Transverse colon (tissue), 4 donors: ENCODE data around the gene ARHGEF16. TPM values are rescaled to one million over a fixed set of nuclear protein-coding genes. Genes with fewer than 3 reads are reported as not detected.

ENCODE experiments used
- DNase-seq: peaks from one replicate; pipeline ENCODE4 v3.0.0-alpha.2; 2019
- H3K27ac ChIP-seq, 4 donors: fragments of 200-600 bp; sonication (generic); 2 replicates each; pipeline ENCODE4 v1.5.1; 2016 to 2018; ENCODE audit warnings: inconsistent platforms in 4 of 4
- H3K27me3 ChIP-seq: fragments of 200-600 bp; sonication (generic); 2 replicates; pipeline ENCODE4 v1.5.1; 2017; ENCODE audit warnings: inconsistent platforms
- H3K36me3 ChIP-seq, 4 donors: fragments of 200-600 bp; sonication (generic); 2 replicates each; pipeline ENCODE4 v1.5.1; 2017 to 2019; ENCODE audit warnings: inconsistent platforms in 4 of 4
- H3K4me1 ChIP-seq, 4 donors: fragments of 200-600 bp; sonication (generic); 2 replicates each; pipeline ENCODE4 v1.5.1; 2017 to 2020; ENCODE audit warnings: inconsistent platforms in 4 of 4
- H3K4me3 ChIP-seq, 4 donors: fragments of 200-600 bp; sonication (generic); 1 replicate in 1 of 4; 2 replicates in 3 of 4; pipeline versions ENCODE4 v1.5.1 to v1.6.1; 2017 to 2019; ENCODE audit warnings: inconsistent platforms in 4 of 4
- H3K9me3 ChIP-seq, 2 donors: fragments of 200-600 bp; sonication (generic); 2 replicates each; pipeline ENCODE4 v1.5.1; 2017 to 2019; ENCODE audit warnings: inconsistent platforms in 2 of 2
- CTCF ChIP-seq, 5 experiments: fragments of 200-600 bp in 3 of 5; fragments of 450-650 bp in 2 of 5; sonication (generic) in 3 of 5; IDR thresholded peaks; 1 replicate in 2 of 5; 2 replicates in 3 of 5; pipeline ENCODE4 v1.5.1; 2016 to 2017; ENCODE audit warnings: antibody characterized with exemption in 5 of 5, inconsistent platforms in 3 of 5, mild to moderate bottlenecking in 2 of 5, moderate library complexity in 1 of 5
- EP300 ChIP-seq: sonication (generic); formaldehyde crosslinking; IDR thresholded peaks from one replicate; pipeline ENCODE4 v1.6.1; 2017; ENCODE audit warnings: antibody characterized with exemption, low read depth
- POLR2A ChIP-seq: fragments of 450-650 bp; IDR thresholded peaks from one replicate; pipeline ENCODE4 v1.6.1; 2016; ENCODE audit warnings: antibody characterized with exemption, mild to moderate bottlenecking, moderate library complexity
- POLR2AphosphoS5 ChIP-seq, 3 donors: sonication (generic); formaldehyde crosslinking; IDR thresholded peaks; one replicate each; pipeline ENCODE4 v1.6.1; 2016; ENCODE audit warnings: antibody characterized with exemption in 3 of 3
- WGBS, 2 donors: methylation state at CpG; one replicate each; pipeline ENCODE4 v1.1.5; 2018; ENCODE audit warnings: low coverage in 1 of 2; 5-methylcytosine and 5-hydroxymethylcytosine counted together
- in situ Hi-C, 4 donors: fragments of 200-750 bp; cut with MboI; loops; one replicate each; pipeline versions ENCODE4 v1.15.0 to v1.15.1; 2017; ENCODE audit warnings: low sequenced_read_pairs in 3 of 4, low pct_ligation_motif_present in 1 of 4, low pct_unique_long_range_greater_than_20kb in 1 of 4
- intact Hi-C: fragments of 100-400 bp; cut with DNase I; formaldehyde crosslinking; loops from one replicate; pipeline ENCODE4 v1.15.1; 2023; ENCODE audit warnings: low total_unique reads
- total RNA-seq, 4 donors: library from RNA; depleted of rRNA; stranded (reverse); fragments of >200 nt; gene quantifications; one replicate each; pipeline ENCODE4 v1.1.0, GENCODE V29; 2016

Gene ARHGEF16
- total RNA-seq, 4 donors from 2014 or later = 104 to 240 (median 145) TPM

GRCh38 chr1:3510136-3510955 lies 55.9 kb downstream of the ARHGEF16 start:
- Histone ChIP-seq H3K4me3 (no peak overlapping the region), H3K4me1 (no peaks in the 10 kb centered on the region), H3K36me3 (no peaks in the 10 kb centered on the region), H3K27ac (no peak overlapping the region), H3K9me3 (no peaks in the 10 kb centered on the region), H3K27me3 (no peaks in the 10 kb centered on the region)
- 76% methylated on average over 19 of the region's 32 CpGs; no CpG with 5 or more reads in 1 of the 2 donors for WGBS, 2 donors
- intact Hi-C loops = no loop called here
- no peak for DNase-seq
- in situ Hi-C loops = no loop called here
- TF ChIP-seq POLR2A = no peak
- no peak for TF ChIP-seq EP300
- no peak for TF ChIP-seq CTCF (IDR thresholded peaks at IDR 0.05)
- no peak for TF ChIP-seq POLR2AphosphoS5 (IDR thresholded peaks at IDR 0.05)

- in situ Hi-C loops (no loop called here), intact Hi-C loops (no loop called here)
- Histone ChIP-seq H3K9me3 (no peaks in the 10 kb centered on the region), H3K36me3 (no peaks in the 10 kb centered on the region), H3K4me1 (no peaks in the 10 kb centered on the region), H3K4me3 (no peak overlapping the region), H3K27ac (no peak overlapping the region), H3K27me3 (no peaks in the 10 kb centered on the region)
- WGBS, 2 donors = 73 to 87% methylated on average over 5 to 12 of the region's 12 CpGs
- TF ChIP-seq POLR2A (no peak), POLR2AphosphoS5 (IDR thresholded peaks at IDR 0.05) (no peak), CTCF (IDR thresholded peaks at IDR 0.05) (no peak), EP300 (no peak)
- no peak for DNase-seq
These were observed 56.4 kb downstream of the ARHGEF16 start for GRCh38 chr1:3510956-3511250.

- in situ Hi-C loops = no loop called here
- Histone ChIP-seq H3K4me1 (no peaks in the 10 kb centered on the region), H3K36me3 (no peaks in the 10 kb centered on the region), H3K27me3 (no peaks in the 10 kb centered on the region), H3K9me3 (no peaks in the 10 kb centered on the region), H3K4me3 (no peak overlapping the region), H3K27ac (no peak overlapping the region)
- TF ChIP-seq POLR2A = no peak
- no peak for TF ChIP-seq CTCF (IDR thresholded peaks at IDR 0.05)
- TF ChIP-seq EP300 = no peak
- no peak for TF ChIP-seq POLR2AphosphoS5 (IDR thresholded peaks at IDR 0.05)
- intact Hi-C loops = no loop called here
- 88% methylated on average over 16 of the region's 16 CpGs; no CpG with 5 or more reads in 1 of the 2 donors for WGBS, 2 donors
- no peak for DNase-seq
These were observed 56.8 kb downstream of the ARHGEF16 start for GRCh38 chr1:3511306-3511705.

GRCh38 chr1:3511856-3512255 lies 57.4 kb downstream of the ARHGEF16 start:
- no peak for DNase-seq
- Histone ChIP-seq H3K27me3 (no peaks in the 10 kb centered on the region), H3K36me3 (no peaks in the 10 kb centered on the region), H3K4me1 (no peaks in the 10 kb centered on the region), H3K27ac (no peak overlapping the region), H3K9me3 (no peaks in the 10 kb centered on the region), H3K4me3 (no peak overlapping the region)
- in situ Hi-C loops = no loop called here
- 88% methylated on average over 15 of the region's 15 CpGs; no CpG with 5 or more reads in 1 of the 2 donors for WGBS, 2 donors
- intact Hi-C loops = no loop called here
- TF ChIP-seq EP300 = no peak
- no peak for TF ChIP-seq CTCF (IDR thresholded peaks at IDR 0.05)
- TF ChIP-seq POLR2AphosphoS5 (IDR thresholded peaks at IDR 0.05) = no peak
- no peak for TF ChIP-seq POLR2A
